ENCODE measurements around the gene SORL1-AS1.
"Not testable (repeated sequence)": the region's sequence is repeated elsewhere in the genome, so short reads cannot be mapped to it uniquely, and the experiment has no call there.

SORL1-AS1 gene

GRCh38 chr11:121427400-121427744 is 25.4 kb downstream of the SORL1-AS1 start:
- no peak for DNase-seq (ENCODE audit: low read depth)

- no peak for DNase-seq (ENCODE audit: low read depth)
Measured at GRCh38 chr11:121426476-121427399, 26.0 kb downstream of the SORL1-AS1 start.

DNA sequence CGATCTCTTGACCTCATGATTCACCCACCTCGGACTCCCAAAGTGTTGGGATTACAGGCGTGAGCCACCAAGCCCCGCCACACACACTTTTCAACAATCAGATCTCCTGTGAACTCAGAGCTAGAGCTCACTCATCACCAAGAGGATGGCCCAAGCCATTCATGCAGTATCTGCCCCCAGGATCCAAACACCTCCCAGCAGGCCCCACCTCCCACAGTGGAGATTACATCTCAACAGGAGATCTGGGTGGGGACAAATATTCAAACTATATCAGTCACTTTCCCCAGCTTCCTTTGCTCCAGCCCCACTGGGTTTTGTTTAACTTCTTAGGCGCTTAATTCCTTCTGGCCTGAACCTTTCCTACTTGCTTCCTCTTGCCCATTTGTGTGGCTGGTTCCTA is 26.9 kb downstream of the SORL1-AS1 start:
- no peak for DNase-seq (ENCODE audit: low read depth)

GRCh38 chr11:121422675-121423074 is 30.1 kb downstream of the SORL1-AS1 start:
- DNase-seq (ENCODE audit: low read depth), result no peak

- DNase-seq (ENCODE audit: low read depth), result no peak
Measured at GRCh38 chr11:121421149-121421901, 31.4 kb downstream of the SORL1-AS1 start.

GRCh38 chr11:121420398-121420797 is 32.4 kb downstream of the SORL1-AS1 start:
- no peak for DNase-seq (ENCODE audit: low read depth)

- DNase-seq (ENCODE audit: low read depth), result no peak
Measured at GRCh38 chr11:121419836-121420235, 32.9 kb downstream of the SORL1-AS1 start.

DNA sequence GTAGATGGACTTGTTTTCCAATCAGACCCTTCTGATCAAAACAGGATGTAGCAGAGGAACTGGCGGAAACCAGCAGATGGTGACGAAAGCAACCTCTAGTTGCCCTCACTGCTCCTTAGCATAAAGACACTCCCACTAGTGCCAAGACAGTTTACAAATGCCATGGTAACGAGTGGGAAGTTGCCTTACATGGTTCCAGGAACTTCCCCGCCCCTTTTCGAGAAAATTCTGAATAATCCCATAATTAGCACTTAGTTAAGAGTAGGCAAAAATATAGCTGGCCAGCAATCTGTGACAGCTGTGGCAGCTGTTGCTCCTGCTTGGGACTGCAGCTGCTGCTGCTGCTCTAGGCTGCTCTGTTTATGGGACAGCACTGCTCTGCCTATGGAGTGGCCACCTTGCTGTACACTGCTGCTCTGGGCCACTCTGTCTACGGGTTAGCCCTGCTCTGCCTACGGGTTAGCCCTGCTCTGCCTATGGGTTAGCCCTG is 34.1 kb downstream of the SORL1-AS1 start:
- DNase-seq (ENCODE audit: low read depth), result no peak

DNA sequence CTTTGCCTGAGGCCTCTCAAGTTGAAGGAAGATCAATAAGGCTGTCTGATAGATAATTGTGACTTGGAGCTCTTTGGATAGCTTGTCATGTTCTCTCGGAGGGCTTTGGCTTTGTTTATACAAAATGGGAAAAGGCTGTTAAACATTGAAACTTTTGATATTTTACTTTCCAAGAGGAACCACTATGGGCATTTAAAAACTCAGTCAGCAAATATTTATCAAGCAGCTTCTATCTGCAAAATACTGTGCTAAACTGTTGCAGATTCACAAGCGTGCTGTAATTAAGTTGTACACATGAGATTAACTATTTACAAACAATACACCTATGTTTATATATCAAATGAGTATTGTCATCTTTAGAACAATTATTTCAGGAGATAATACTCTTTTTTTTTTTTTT is 35.2 kb downstream of the SORL1-AS1 start:
- no peak for DNase-seq (ENCODE audit: low read depth)

- peak; percentile 93 for DNase-seq (ENCODE audit: low read depth)
Measured at GRCh38 chr11:121417055-121417551, 35.7 kb downstream of the SORL1-AS1 start.

- DNase-seq (ENCODE audit: low read depth), result no peak
Measured at GRCh38 chr11:121415856-121416255, 36.9 kb downstream of the SORL1-AS1 start.

GRCh38 chr11:121414141-121414913 is 38.4 kb downstream of the SORL1-AS1 start:
- DNase-seq (ENCODE audit: low read depth), result no peak

- no peak for DNase-seq (ENCODE audit: low read depth)
Measured at GRCh38 chr11:121412711-121413415, 39.9 kb downstream of the SORL1-AS1 start.

DNA sequence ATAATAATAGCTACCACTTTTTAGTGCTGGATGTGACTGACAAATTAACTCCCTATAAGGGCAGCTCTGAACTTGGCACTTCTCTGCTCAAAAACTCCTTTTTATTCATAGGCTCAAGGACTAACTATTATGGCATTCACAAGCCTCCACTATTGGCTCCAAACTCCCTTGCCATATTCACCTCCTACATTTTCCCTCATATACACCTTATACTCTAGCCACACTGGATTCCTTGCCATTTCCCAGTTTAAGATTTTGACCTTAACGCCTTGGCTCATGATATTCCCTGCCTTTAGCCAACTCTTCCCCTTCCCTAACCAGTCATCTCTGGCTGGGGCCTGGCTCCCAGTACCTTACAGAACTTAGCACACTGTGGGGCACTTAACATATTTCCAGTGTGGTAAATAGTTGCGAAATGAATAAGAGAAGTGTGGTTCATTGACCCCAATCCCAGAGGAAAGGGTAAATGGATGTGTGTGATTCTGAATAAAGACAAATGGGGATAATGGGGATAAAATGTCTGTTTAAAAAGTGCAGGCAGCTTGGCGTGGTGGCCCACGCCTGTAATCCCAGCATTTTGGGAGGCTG is 40.7 kb downstream of the SORL1-AS1 start:
- no peak for DNase-seq (ENCODE audit: low read depth)

DNA sequence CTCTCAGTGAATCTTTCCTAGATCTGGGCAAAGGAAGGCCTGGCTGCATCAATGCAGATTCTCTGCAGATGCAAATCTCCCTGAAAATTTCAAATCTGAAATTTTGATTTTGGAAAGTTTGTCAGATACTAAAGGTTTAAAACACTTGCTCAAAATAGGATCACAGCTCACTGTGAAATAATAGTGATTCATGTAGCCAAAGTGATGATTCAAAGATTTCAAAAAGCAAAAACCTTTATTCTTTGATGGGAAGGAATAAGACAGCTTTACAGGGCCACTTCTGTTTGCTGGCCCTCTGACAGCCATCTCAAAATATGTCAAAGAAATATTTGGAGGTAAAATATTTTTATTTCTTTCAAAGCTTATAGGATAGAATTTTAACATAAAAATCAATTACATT is 41.4 kb downstream of the SORL1-AS1 start:
- not testable (repeated sequence) for DNase-seq (ENCODE audit: low read depth)

- DNase-seq (ENCODE audit: low read depth), result not testable (repeated sequence)
Measured at GRCh38 chr11:121410041-121410440, 42.7 kb downstream of the SORL1-AS1 start.

- DNase-seq (ENCODE audit: low read depth), result no peak
Measured at GRCh38 chr11:121408830-121409229, 43.9 kb downstream of the SORL1-AS1 start.

- DNase-seq (ENCODE audit: low read depth), result no peak
Measured at GRCh38 chr11:121406291-121406690, 46.5 kb downstream of the SORL1-AS1 start.

DNA sequence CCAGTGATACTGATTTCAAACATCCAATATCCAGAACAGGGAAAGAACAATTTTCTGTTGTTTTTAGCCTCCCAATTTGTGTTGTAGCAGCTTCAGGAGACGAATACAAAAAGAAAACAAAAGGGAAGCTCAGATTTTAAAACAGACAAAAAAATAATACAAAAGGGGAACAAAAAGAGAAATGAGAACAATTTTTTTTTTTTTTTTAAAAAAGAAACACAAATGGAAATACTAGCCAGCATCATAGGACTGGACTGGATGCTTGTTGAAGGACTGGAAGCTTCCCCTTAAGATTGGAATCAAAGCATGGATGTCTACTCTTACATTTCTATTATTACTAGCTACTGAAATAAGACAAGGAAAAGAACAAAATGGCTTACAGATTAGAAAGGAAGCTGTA is 47.1 kb downstream of the SORL1-AS1 start:
- DNase-seq (ENCODE audit: low read depth), result no peak

DNA sequence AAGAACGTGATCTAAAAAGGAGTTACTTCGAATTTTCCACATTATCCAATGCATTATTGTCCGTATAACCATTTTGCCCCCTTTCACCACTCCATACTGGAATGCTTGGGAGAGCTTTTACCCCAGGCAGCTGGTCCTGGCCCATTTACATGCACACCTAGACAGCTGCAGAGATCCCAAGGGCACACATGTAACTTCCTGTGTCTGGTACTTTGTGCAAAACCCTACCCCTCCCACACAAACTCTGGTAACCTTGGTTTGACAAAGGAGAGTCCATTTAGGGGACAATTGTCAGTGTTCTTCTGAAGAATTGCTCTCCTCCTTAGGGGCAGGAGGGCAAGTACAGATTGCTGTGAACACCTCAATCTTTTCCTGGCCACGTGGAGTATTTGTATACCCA is 58.0 kb downstream of the SORL1-AS1 start:
- DNase-seq (ENCODE audit: low read depth), result no peak

DNA sequence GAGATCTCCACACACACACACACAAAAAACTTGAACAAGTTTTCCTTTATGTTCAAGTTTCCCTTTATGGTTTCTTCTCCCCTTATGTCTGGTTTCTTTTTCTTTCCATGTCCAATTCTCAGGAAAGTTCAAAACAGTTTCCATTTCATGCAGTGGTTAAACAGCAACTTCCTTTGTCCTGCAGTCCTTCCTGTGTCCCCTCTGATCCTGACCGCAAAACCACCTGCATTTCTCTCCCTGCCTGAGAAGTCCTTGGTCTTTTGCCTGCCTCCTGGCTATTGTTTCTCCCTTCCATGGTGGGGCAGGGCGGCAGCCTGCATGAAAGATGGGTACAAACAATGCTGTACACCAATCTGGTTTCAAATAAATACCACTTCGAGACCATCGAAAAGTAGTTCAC is 58.9 kb downstream of the SORL1-AS1 start:
- no peak for DNase-seq (ENCODE audit: low read depth)

Data from stromal cell of bone marrow (primary cell).